ENCODE data around the gene ZDHHC7.
"Not testable (repeated sequence)": the region's sequence is repeated elsewhere in the genome, so short reads cannot be mapped to it uniquely, and the experiment has no call there.

The ZDHHC7 gene

GRCh38 chr16:84938616-84939015 is 72.7 kb downstream of the ZDHHC7 start:
- not testable (repeated sequence) for DNase-seq (ENCODE audit: low spot score)

- no peak for DNase-seq (ENCODE audit: low spot score)
Observed at GRCh38 chr16:84937196-84938005, 73.9 kb downstream of the ZDHHC7 start.

- peak; percentile 75 for DNase-seq (ENCODE audit: low spot score)
Observed at GRCh38 chr16:84933774-84934631, 77.3 kb downstream of the ZDHHC7 start.

GRCh38 chr16:84932681-84933080 is 78.7 kb downstream of the ZDHHC7 start:
- no peak for DNase-seq (ENCODE audit: low spot score)

GRCh38 chr16:84931506-84931905 is 79.8 kb downstream of the ZDHHC7 start:
- DNase-seq (ENCODE audit: low spot score): no peak

- no peak for DNase-seq (ENCODE audit: low spot score)
Observed at GRCh38 chr16:84931107-84931494, 80.2 kb downstream of the ZDHHC7 start.

- no peak for DNase-seq (ENCODE audit: low spot score)
Observed at GRCh38 chr16:84930298-84931106, 80.8 kb downstream of the ZDHHC7 start.

GRCh38 chr16:84929421-84930297 is 81.7 kb downstream of the ZDHHC7 start:
- DNase-seq (ENCODE audit: low spot score): no peak

- no peak for DNase-seq (ENCODE audit: low spot score)
Observed at GRCh38 chr16:84928679-84929420, 82.5 kb downstream of the ZDHHC7 start.

- DNase-seq (ENCODE audit: low spot score): no peak
Observed at GRCh38 chr16:84927621-84928591, 83.4 kb downstream of the ZDHHC7 start.

GRCh38 chr16:84926462-84926861 is 84.9 kb downstream of the ZDHHC7 start:
- DNase-seq (ENCODE audit: low spot score): no peak

GRCh38 chr16:84925773-84926372 is 85.5 kb downstream of the ZDHHC7 start:
- no peak for DNase-seq (ENCODE audit: low spot score)

- DNase-seq (ENCODE audit: low spot score): peak; percentile 43
Observed at GRCh38 chr16:84925092-84925772, 86.1 kb downstream of the ZDHHC7 start.

- no peak for DNase-seq (ENCODE audit: low spot score)
Observed at GRCh38 chr16:84924331-84925091, 86.8 kb downstream of the ZDHHC7 start.
